GM23338 (cell line): Measurements from ENCODE around the gene TMEM51. TPM values are rescaled to one million over a fixed set of nuclear protein-coding genes. Genes with fewer than 3 reads are reported as not detected.

Source experiments
- ATAC-seq: fragments of 200-7000 bp; cut with Tn5 transposase; 3 replicates; pipeline ENCODE4 v1.9.1; 2020
- DNase-seq: peaks from one replicate; pipeline ENCODE4 v3.0.0-alpha.2; 2015; ENCODE audit warnings: low spot score
- H2AFZ ChIP-seq: fragments of 200-600 bp; sonication (generic); 2 replicates; pipeline ENCODE4 v1.8.0; 2016; ENCODE audit warnings: antibody characterized with exemption, mild to moderate bottlenecking, moderate library complexity
- H3F3A ChIP-seq: fragments of 200-600 bp; sonication (generic); replicated peaks from 2 replicates; pipeline ENCODE4 v1.8.0; 2017; ENCODE audit warnings: antibody characterized with exemption, mixed run types, low read depth
- H3K27ac ChIP-seq: fragments of 200-600 bp; sonication (generic); 2 replicates; pipeline ENCODE4 v1.6.1; 2016; ENCODE audit warnings: low read depth
- H3K27me3 ChIP-seq: fragments of 200-600 bp; sonication (generic); 2 replicates; pipeline ENCODE4 v1.8.0; 2016; ENCODE audit warnings: mild to moderate bottlenecking, mixed run types, moderate library complexity; ENCODE audit not compliant: insufficient read depth
- H3K36me3 ChIP-seq: fragments of 200-600 bp; sonication (generic); 2 replicates; pipeline ENCODE4 v1.8.0; 2016; ENCODE audit warnings: mild to moderate bottlenecking; ENCODE audit not compliant: insufficient read depth
- H3K4me1 ChIP-seq: fragments of 200-600 bp; sonication (generic); 2 replicates; pipeline ENCODE4 v1.8.0; 2016; ENCODE audit warnings: mild to moderate bottlenecking, moderate library complexity; ENCODE audit not compliant: insufficient read depth
- H3K4me2 ChIP-seq: fragments of 200-600 bp; sonication (generic); 2 replicates; pipeline ENCODE4 v1.7.1; 2017; ENCODE audit warnings: mixed run types
- H3K4me3 ChIP-seq: fragments of 200-600 bp; sonication (generic); 2 replicates; pipeline ENCODE4 v1.6.1; 2016; ENCODE audit warnings: mixed run types
- H3K79me2 ChIP-seq: fragments of 200-600 bp; sonication (generic); replicated peaks from 2 replicates; pipeline ENCODE4 v1.8.0; 2017; ENCODE audit warnings: mild to moderate bottlenecking; ENCODE audit not compliant: insufficient read depth
- H3K9me2 ChIP-seq: fragments of 200-600 bp; sonication (generic); 2 replicates; pipeline ENCODE4 v1.8.0; 2017; ENCODE audit not compliant: insufficient read depth
- H4K20me1 ChIP-seq: fragments of 200-600 bp; sonication (generic); replicated peaks from 2 replicates; pipeline ENCODE4 v1.8.0; 2017; ENCODE audit warnings: mild to moderate bottlenecking; ENCODE audit not compliant: insufficient read depth
- H3K27ac Mint-ChIP-seq: 2 replicates; pipeline ENCODE4 v1.8.0; 2020; ENCODE audit warnings: inconsistent platforms, mild to moderate bottlenecking, moderate library complexity, mixed read lengths
- H3K27me3 Mint-ChIP-seq: 3 replicates; pipeline ENCODE4 v1.8.0; 2022; ENCODE audit warnings: low read depth, mild to moderate bottlenecking, moderate library complexity, mixed read lengths, inconsistent platforms; ENCODE audit not compliant: insufficient read depth, poor library complexity
- H3K36me3 Mint-ChIP-seq: 3 replicates; pipeline ENCODE4 v1.8.0; 2021; ENCODE audit warnings: low read depth, mild to moderate bottlenecking, inconsistent platforms, moderate library complexity, mixed read lengths
- H3K4me1 Mint-ChIP-seq: 3 replicates; pipeline ENCODE4 v1.8.0; 2020; ENCODE audit warnings: mild to moderate bottlenecking, inconsistent platforms, mixed read lengths
- H3K4me3 Mint-ChIP-seq: 3 replicates; pipeline ENCODE4 v1.8.0; 2021; ENCODE audit warnings: moderate library complexity, mild to moderate bottlenecking, inconsistent platforms, mixed read lengths
- H3K9me3 Mint-ChIP-seq: 3 replicates; pipeline ENCODE4 v1.8.0; 2020; ENCODE audit warnings: moderate library complexity, mild to moderate bottlenecking, inconsistent platforms, mixed read lengths
- CREB1 ChIP-seq: fragments of 250-450 bp; sonication (Bioruptor Pico); IDR thresholded peaks from 2 replicates; pipeline ENCODE4 v1.5.0; 2020; ENCODE audit warnings: low read depth, mild to moderate bottlenecking, moderate library complexity
- EZH2 ChIP-seq: fragments of 200-600 bp; sonication (generic); IDR thresholded peaks from one replicate; pipeline ENCODE4 v1.8.0; 2017; ENCODE audit warnings: antibody characterized with exemption, mild to moderate bottlenecking, low read depth; ENCODE audit not compliant: unreplicated experiment
- EZH2phosphoT487 ChIP-seq: fragments of 200-600 bp; sonication (generic); IDR thresholded peaks from one replicate; pipeline ENCODE4 v1.8.1; 2018; ENCODE audit warnings: antibody characterized with exemption; ENCODE audit not compliant: unreplicated experiment
- JUNB ChIP-seq: IDR thresholded peaks from one replicate; pipeline ENCODE4 v1.6.1; 2016; ENCODE audit warnings: antibody characterized with exemption; ENCODE audit not compliant: unreplicated experiment
- NANOG ChIP-seq: IDR thresholded peaks from 2 replicates; pipeline ENCODE4 v1.6.1; 2016; ENCODE audit warnings: antibody characterized with exemption, borderline replicate concordance
- POLR2AphosphoS5 ChIP-seq: IDR thresholded peaks from 2 replicates; pipeline ENCODE4 v1.6.1; 2016; ENCODE audit warnings: antibody characterized with exemption, low read depth
- STAT1 ChIP-seq: IDR thresholded peaks from one replicate; pipeline ENCODE4 v1.6.1; 2016; ENCODE audit warnings: antibody characterized with exemption; ENCODE audit not compliant: unreplicated experiment
- ZNF114 ChIP-seq: fragments of 250-450 bp; sonication (Bioruptor Pico); IDR thresholded peaks from 2 replicates; pipeline ENCODE4 v1.5.0; 2020; ENCODE audit warnings: mild to moderate bottlenecking, moderate library complexity
- ZNF331 ChIP-seq: fragments of 250-450 bp; sonication (Bioruptor Pico); IDR thresholded peaks from 2 replicates; pipeline ENCODE4 v1.5.0; 2020; ENCODE audit warnings: low read depth, mild to moderate bottlenecking, moderate library complexity
- polyA plus RNA-seq: library from polyadenylated mRNA; unstranded; fragments of >200 nt; fragmentation: Nextera tagmentation; extraction: Ambion mirVana; gene quantifications from 2 replicates; pipeline ENCODE4 v1.2.1, GENCODE V29; 2016
- total RNA-seq: library from RNA; depleted of rRNA; stranded (reverse); fragments of >200 nt; shearing (Covaris generic); gene quantifications from 2 replicates; pipeline ENCODE4 v1.2.3, GENCODE V29; 2014
- TF ChIP-seq, protein P1 (sequence below), 2 experiments: fragments of 200-600 bp in 1 of 2; sonication (generic) in 1 of 2; conservative IDR thresholded peaks; 2 replicates each; pipeline versions ENCODE4 v1.5.1 to v1.6.1; 2016 to 2017; ENCODE audit warnings: antibody characterized with exemption in 2 of 2, low read depth in 2 of 2, mild to moderate bottlenecking in 2 of 2, moderate library complexity in 1 of 2
- TF ChIP-seq, protein P2 (sequence below): IDR thresholded peaks from one replicate; pipeline ENCODE4 v1.6.1; 2018; ENCODE audit warnings: antibody characterized with exemption; ENCODE audit not compliant: unreplicated experiment
- TF ChIP-seq, protein P3 (sequence below): IDR thresholded peaks from 2 replicates; pipeline ENCODE4 v1.6.1; 2016; ENCODE audit warnings: antibody characterized with exemption

TMEM51 gene
- total and polyA plus RNA-seq, 2 experiments from 2014 or later, result 4.0 to 5.2 TPM

DNA sequence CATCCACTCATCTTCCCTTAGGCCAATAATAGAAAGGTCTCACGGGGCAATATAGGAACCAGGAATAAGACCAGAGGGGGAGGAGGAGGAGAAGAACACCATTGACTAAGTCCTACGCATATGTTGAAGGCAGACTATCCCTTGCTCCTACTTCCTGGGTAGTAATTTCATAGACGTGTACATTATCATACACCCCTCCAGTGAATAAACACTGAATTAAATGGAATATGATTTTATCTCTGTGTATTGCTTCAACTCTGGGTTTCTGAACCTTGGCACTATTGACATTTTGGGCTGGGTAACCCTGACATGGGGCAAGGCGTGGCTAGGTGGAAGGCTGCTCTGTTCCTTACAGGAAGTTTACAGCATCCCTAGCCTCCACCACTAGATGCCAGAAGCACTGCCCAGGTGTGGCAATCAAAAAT is 76.2 kb downstream of the TMEM51 start:
- Histone ChIP-seq H4K20me1 (no peaks in the 10 kb centered on the region), H3K27ac (no peak overlapping the region), H3K36me3 (no peaks in the 10 kb centered on the region), H2AFZ (no peak overlapping the region), H3K9me2 (no peaks in the 10 kb centered on the region; the same call in 1 of the 2 replicates), H3K4me1 (peaks cover 8% of the 10 kb centered on the region; the same call in 1 of the 2 replicates), H3F3A (no peaks in the 10 kb centered on the region), H3K4me3 (no peak overlapping the region), H3K79me2 (no peaks in the 10 kb centered on the region), H3K4me2 (no peak overlapping the region), H3K27me3 (no peaks in the 10 kb centered on the region)
- TF ChIP-seq EZH2 (no peak), POLR2AphosphoS5 (no peak), STAT1 (no peak), ZNF114 (CRISPR knock-in tag) (no peak)
- H3K36me3 Mint-ChIP-seq, result peaks cover under 1% of the 10 kb centered on the region; the same call in 1 of the 3 replicates
- no peak for DNase-seq
- peaks cover 4% of the 10 kb centered on the region for H3K27me3 Mint-ChIP-seq
- peaks cover 6% of the 10 kb centered on the region for H3K4me1 Mint-ChIP-seq
- peaks cover under 1% of the 10 kb centered on the region; the same call in 1 of the 3 replicates for H3K9me3 Mint-ChIP-seq
- no peak overlapping the region for H3K4me3 Mint-ChIP-seq
- no peak; the same call in 2 of the 3 replicates for ATAC-seq
- no peak overlapping the region for H3K27ac Mint-ChIP-seq

DNA sequence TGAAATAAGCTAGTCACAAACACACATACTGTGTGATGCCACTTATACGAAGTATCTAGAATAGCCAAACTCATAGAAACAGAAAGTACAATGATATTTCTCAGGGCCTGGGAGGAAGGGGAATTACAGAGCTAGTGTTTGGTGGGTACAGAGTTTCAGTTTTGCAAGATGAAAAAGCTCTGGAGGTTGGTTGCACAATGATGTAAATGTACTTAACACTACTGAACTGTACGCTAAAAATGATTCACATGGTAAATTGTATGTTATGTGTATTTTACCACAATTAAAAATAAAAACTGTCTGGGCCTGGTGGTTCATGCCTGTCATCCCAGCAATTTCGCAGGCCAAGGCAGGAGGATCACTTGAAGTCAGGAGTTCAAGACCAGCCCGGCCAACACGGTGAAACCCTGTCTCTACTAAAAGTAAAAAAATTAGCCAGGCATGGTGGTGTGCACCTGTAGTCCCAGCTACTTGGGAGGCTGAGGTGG is 78.2 kb downstream of the TMEM51 start:
- Histone ChIP-seq H3K9me2 (no peaks in the 10 kb centered on the region), H3K79me2 (no peaks in the 10 kb centered on the region), H3K36me3 (no peaks in the 10 kb centered on the region), H3K4me3 (no peak overlapping the region), H4K20me1 (no peaks in the 10 kb centered on the region), H3K27me3 (no peaks in the 10 kb centered on the region), H3K27ac (no peak overlapping the region), H2AFZ (no peak overlapping the region), H3K4me1 (peaks cover 9% of the 10 kb centered on the region; the same call in 1 of the 2 replicates), H3K4me2 (no peak overlapping the region), H3F3A (no peaks in the 10 kb centered on the region)
- Mint-ChIP-seq H3K27ac (no peak overlapping the region), H3K9me3 (no peaks in the 10 kb centered on the region), H3K36me3 (no peaks in the 10 kb centered on the region), H3K4me1 (peaks cover 9% of the 10 kb centered on the region), H3K4me3 (no peak overlapping the region), H3K27me3 (peaks cover 5% of the 10 kb centered on the region)
- ATAC-seq, result no peak
- DNase-seq, result no peak
- TF ChIP-seq ZNF114 (CRISPR knock-in tag), result no peak

DNA sequence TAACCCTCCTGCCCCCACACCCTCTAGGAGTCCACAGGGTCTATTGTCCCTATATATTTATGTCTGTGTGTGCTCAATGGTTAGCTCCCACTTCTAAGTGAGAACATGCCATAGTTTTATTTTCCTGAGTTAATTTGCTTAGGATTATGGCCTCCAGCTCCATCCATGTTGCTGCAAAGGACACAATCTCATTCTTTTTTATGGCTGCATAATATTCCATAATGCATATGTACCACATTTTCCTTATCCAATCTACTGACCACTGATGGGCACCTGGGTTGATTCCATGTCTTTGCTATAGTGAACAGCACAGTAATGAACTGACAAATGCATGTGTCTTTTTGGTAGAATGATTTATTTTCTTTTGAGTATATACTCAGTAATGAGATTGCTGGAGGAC is 80.1 kb downstream of the TMEM51 start:
- Mint-ChIP-seq H3K36me3 (no peaks in the 10 kb centered on the region), H3K27ac (no peak overlapping the region), H3K27me3 (peaks cover 3% of the 10 kb centered on the region), H3K4me1 (peaks cover 9% of the 10 kb centered on the region), H3K4me3 (no peak overlapping the region), H3K9me3 (no peaks in the 10 kb centered on the region)
- H3K4me3 ChIP-seq, result no peak overlapping the region
- DNase-seq (no peak), ATAC-seq (no peak)
- H3K4me1 ChIP-seq, result peaks cover 9% of the 10 kb centered on the region; the same call in 1 of the 2 replicates
- no peaks in the 10 kb centered on the region for H3K79me2 ChIP-seq
- no peak overlapping the region for H2AFZ ChIP-seq
- H3K4me2 ChIP-seq, result no peak overlapping the region
- H3K27ac ChIP-seq, result no peak overlapping the region
- H3K36me3 ChIP-seq, result no peaks in the 10 kb centered on the region
- no peaks in the 10 kb centered on the region for H3F3A ChIP-seq
- no peaks in the 10 kb centered on the region for H4K20me1 ChIP-seq
- no peaks in the 10 kb centered on the region for H3K9me2 ChIP-seq
- no peaks in the 10 kb centered on the region for H3K27me3 ChIP-seq
- TF ChIP-seq ZNF331 (CRISPR knock-in tag), result no peak
- no peak for TF ChIP-seq POLR2AphosphoS5
- TF ChIP-seq ZNF114 (CRISPR knock-in tag), result no peak
- no peak for TF ChIP-seq STAT1
- TF ChIP-seq CREB1 (CRISPR knock-in tag), result no peak
- TF ChIP-seq, protein P1, sequence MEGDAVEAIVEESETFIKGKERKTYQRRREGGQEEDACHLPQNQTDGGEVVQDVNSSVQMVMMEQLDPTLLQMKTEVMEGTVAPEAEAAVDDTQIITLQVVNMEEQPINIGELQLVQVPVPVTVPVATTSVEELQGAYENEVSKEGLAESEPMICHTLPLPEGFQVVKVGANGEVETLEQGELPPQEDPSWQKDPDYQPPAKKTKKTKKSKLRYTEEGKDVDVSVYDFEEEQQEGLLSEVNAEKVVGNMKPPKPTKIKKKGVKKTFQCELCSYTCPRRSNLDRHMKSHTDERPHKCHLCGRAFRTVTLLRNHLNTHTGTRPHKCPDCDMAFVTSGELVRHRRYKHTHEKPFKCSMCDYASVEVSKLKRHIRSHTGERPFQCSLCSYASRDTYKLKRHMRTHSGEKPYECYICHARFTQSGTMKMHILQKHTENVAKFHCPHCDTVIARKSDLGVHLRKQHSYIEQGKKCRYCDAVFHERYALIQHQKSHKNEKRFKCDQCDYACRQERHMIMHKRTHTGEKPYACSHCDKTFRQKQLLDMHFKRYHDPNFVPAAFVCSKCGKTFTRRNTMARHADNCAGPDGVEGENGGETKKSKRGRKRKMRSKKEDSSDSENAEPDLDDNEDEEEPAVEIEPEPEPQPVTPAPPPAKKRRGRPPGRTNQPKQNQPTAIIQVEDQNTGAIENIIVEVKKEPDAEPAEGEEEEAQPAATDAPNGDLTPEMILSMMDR (conservative IDR thresholded peaks at IDR 0.05; ENCODE audit: low read depth in 2 of 2), result no peak
- TF ChIP-seq NANOG, result no peak
- no peak for TF ChIP-seq JUNB
- TF ChIP-seq EZH2phosphoT487, result no peak
- TF ChIP-seq, protein P2, sequence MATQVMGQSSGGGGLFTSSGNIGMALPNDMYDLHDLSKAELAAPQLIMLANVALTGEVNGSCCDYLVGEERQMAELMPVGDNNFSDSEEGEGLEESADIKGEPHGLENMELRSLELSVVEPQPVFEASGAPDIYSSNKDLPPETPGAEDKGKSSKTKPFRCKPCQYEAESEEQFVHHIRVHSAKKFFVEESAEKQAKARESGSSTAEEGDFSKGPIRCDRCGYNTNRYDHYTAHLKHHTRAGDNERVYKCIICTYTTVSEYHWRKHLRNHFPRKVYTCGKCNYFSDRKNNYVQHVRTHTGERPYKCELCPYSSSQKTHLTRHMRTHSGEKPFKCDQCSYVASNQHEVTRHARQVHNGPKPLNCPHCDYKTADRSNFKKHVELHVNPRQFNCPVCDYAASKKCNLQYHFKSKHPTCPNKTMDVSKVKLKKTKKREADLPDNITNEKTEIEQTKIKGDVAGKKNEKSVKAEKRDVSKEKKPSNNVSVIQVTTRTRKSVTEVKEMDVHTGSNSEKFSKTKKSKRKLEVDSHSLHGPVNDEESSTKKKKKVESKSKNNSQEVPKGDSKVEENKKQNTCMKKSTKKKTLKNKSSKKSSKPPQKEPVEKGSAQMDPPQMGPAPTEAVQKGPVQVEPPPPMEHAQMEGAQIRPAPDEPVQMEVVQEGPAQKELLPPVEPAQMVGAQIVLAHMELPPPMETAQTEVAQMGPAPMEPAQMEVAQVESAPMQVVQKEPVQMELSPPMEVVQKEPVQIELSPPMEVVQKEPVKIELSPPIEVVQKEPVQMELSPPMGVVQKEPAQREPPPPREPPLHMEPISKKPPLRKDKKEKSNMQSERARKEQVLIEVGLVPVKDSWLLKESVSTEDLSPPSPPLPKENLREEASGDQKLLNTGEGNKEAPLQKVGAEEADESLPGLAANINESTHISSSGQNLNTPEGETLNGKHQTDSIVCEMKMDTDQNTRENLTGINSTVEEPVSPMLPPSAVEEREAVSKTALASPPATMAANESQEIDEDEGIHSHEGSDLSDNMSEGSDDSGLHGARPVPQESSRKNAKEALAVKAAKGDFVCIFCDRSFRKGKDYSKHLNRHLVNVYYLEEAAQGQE, result no peak
- TF ChIP-seq EZH2, result no peak
- TF ChIP-seq, protein P3, sequence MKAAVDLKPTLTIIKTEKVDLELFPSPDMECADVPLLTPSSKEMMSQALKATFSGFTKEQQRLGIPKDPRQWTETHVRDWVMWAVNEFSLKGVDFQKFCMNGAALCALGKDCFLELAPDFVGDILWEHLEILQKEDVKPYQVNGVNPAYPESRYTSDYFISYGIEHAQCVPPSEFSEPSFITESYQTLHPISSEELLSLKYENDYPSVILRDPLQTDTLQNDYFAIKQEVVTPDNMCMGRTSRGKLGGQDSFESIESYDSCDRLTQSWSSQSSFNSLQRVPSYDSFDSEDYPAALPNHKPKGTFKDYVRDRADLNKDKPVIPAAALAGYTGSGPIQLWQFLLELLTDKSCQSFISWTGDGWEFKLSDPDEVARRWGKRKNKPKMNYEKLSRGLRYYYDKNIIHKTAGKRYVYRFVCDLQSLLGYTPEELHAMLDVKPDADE, result no peak
